ENCODE data around the gene NEDD4L.

Gene NEDD4L

GRCh38 chr18:58208207-58208932, 164.3 kb downstream of the NEDD4L start (continued):
- TF ChIP-seq ZNF335 (tag by site-specific recombination; conservative IDR thresholded peaks at IDR 0.05) (0 out of 2 replicates have a peak, but pooled peaks have one; percentile 15), ZNF621 (tag by site-specific recombination; IDR thresholded peaks at IDR 0.05) (no peak), PRDM1 (tag by site-specific recombination; IDR thresholded peaks at IDR 0.05) (peak; percentile 51; the same call in 1 of the 2 replicates), ZNF692 (tag by site-specific recombination; IDR thresholded peaks at IDR 0.05) (0 out of 2 replicates have a peak, but pooled peaks have one; percentile 18), ZNF175 (tag by site-specific recombination; IDR thresholded peaks at IDR 0.05) (no peak), ZNF138 (tag by site-specific recombination; IDR thresholded peaks at IDR 0.05; ENCODE audit: borderline replicate concordance) (no peak), ZNF18 (tag by site-specific recombination; IDR thresholded peaks at IDR 0.05) (no peak), ZFP3 (tag by site-specific recombination; IDR thresholded peaks at IDR 0.05; ENCODE audit: low read depth) (no peak), ZBTB11 (tag by site-specific recombination; conservative IDR thresholded peaks at IDR 0.05; ENCODE audit: low read depth) (no peak), WT1 (tag by site-specific recombination; IDR thresholded peaks at IDR 0.05) (no peak), ZNF366 (tag by site-specific recombination; conservative IDR thresholded peaks at IDR 0.05) (peak; percentile 55), ZNF280D (tag by site-specific recombination; IDR thresholded peaks at IDR 0.05) (no peak), MZF1 (tag by site-specific recombination; IDR thresholded peaks at IDR 0.05; ENCODE audit: borderline replicate concordance) (no peak), INSM2 (tag by site-specific recombination; IDR thresholded peaks at IDR 0.05) (no peak), ZNF585B (tag by site-specific recombination; IDR thresholded peaks at IDR 0.05) (no peak), ZNF549 (tag by site-specific recombination; IDR thresholded peaks at IDR 0.05) (no peak), ZNF830 (tag by site-specific recombination; IDR thresholded peaks at IDR 0.05; ENCODE audit: low read depth) (no peak), PRDM10 (tag by site-specific recombination; IDR thresholded peaks at IDR 0.05) (0 out of 2 replicates have a peak, but pooled peaks have one; percentile 10), ZNF555 (tag by site-specific recombination; conservative IDR thresholded peaks at IDR 0.05) (no peak), CTCF (tag by site-specific recombination; IDR thresholded peaks at IDR 0.05) (no peak), TCF7L2 (IDR thresholded peaks at IDR 0.05; ENCODE audit: borderline replicate concordance, low read depth, low read length) (no peak)
